AG04449 (cell line): ENCODE data around the gene MYBL2.
"Not testable (repeated sequence)": the region's sequence is repeated elsewhere in the genome, so short reads cannot be mapped to it uniquely, and the experiment has no call there.

Source experiments
- CTCF ChIA-PET: fragments of 350-600 bp; formaldehyde crosslinking; extraction: SDS; loops from one replicate; lab custom pipeline; 2021; ENCODE audit warnings: antibody characterized with exemption; lab: Yijun Ruan, JAX
- POLR2A ChIA-PET: fragments of 400-600, 350-600 bp; formaldehyde crosslinking; extraction: SDS; loops from one replicate; lab custom pipeline; 2020; ENCODE audit warnings: antibody characterized with exemption, inconsistent platforms; lab: Yijun Ruan, JAX
- DNase-seq: peaks from one replicate; pipeline ENCODE4 v3.0.0-alpha.2; 2010; ENCODE audit warnings: low read depth, low spot score
- H3K4me3 ChIP-seq: 2 replicates; pipeline ENCODE4 v1.5.1; 2011; ENCODE audit warnings: low read depth, mild to moderate bottlenecking, control low read depth, low read length
- CTCF ChIP-seq: IDR thresholded peaks from one replicate; pipeline ENCODE4 v1.5.1; 2011; ENCODE audit warnings: mild to moderate bottlenecking, moderate library complexity, low read length, control low read depth, inconsistent platforms; ENCODE audit not compliant: insufficient read depth; ENCODE audit errors: missing control alignments

MYBL2 gene

GRCh38 chr20:43666376-43667328, at the start of gene MYBL2:
MYBL2 (plus strand) TSS chr20:43667114; CDS start chr20:43667284, 170 bp downstream.
- DNase-seq, result no peak
- TF ChIP-seq CTCF, result no peak
- POLR2A ChIA-PET, result no interaction called here
- CTCF ChIA-PET, result no interaction called here
- H3K4me3 ChIP-seq, result peak within 1 kb of the TSS; percentile 60

GRCh38 chr20:43631598-43631997, 35.3 kb upstream of the MYBL2 start:
- no peak for DNase-seq
- CTCF ChIA-PET, result interaction anchor here (0.8 to 1.3 kb wide), 2 partner anchors 13 to 93 kb away, joined by 3 read pairs; no protein-coding TSS in a partner anchor
- POLR2A ChIA-PET, result no interaction called here
- TF ChIP-seq CTCF, result no peak
- no peak overlapping the region for H3K4me3 ChIP-seq

GRCh38 chr20:43636429-43636828, 30.5 kb upstream of the MYBL2 start:
- H3K4me3 ChIP-seq, result no peak overlapping the region
- DNase-seq, result no peak
- ChIA-PET CTCF (no interaction called here), POLR2A (no interaction called here)
- TF ChIP-seq CTCF, result no peak

- no peak for TF ChIP-seq CTCF
- no peak for DNase-seq
- H3K4me3 ChIP-seq, result no peak overlapping the region
- CTCF ChIA-PET, result no interaction called here
- POLR2A ChIA-PET, result no interaction called here
Observed at GRCh38 chr20:43642548-43642947, 24.4 kb upstream of the MYBL2 start.

- TF ChIP-seq CTCF, result no peak
- ChIA-PET CTCF (no interaction called here), POLR2A (no interaction called here)
- no peak overlapping the region for H3K4me3 ChIP-seq
- no peak for DNase-seq
Observed at GRCh38 chr20:43650997-43651525, 15.9 kb upstream of the MYBL2 start.

- DNase-seq, CTCF ChIA-PET, POLR2A ChIA-PET, H3K4me3 ChIP-seq: not testable (repeated sequence)
Observed at GRCh38 chr20:43651650-43652184, 15.2 kb upstream of the MYBL2 start.
